IgD-negative memory B cell (primary cell): ENCODE measurements around the gene TAGLN. TPM values are rescaled to one million over a fixed set of nuclear protein-coding genes. Genes with fewer than 3 reads are reported as not detected.

ENCODE experiments used
- H3K27ac Mint-ChIP-seq, 3 donors: one replicate each; pipeline ENCODE4 v1.8.0; 2020 to 2022; ENCODE audit warnings: mild to moderate bottlenecking in 3 of 3, mixed read lengths in 3 of 3, moderate library complexity in 1 of 3
- H3K27me3 Mint-ChIP-seq: one replicate; pipeline ENCODE4 v1.8.0; 2021; ENCODE audit warnings: mixed read lengths
- H3K36me3 Mint-ChIP-seq: one replicate; pipeline ENCODE4 v1.8.0; 2020; ENCODE audit warnings: mild to moderate bottlenecking, mixed read lengths
- H3K4me1 Mint-ChIP-seq, 3 donors: one replicate each; pipeline ENCODE4 v1.8.0; 2020 to 2022; ENCODE audit warnings: mixed read lengths in 3 of 3, mild to moderate bottlenecking in 1 of 3
- H3K4me3 Mint-ChIP-seq, 4 donors: one replicate each; pipeline ENCODE4 v1.8.0; 2020 to 2022; ENCODE audit warnings: mild to moderate bottlenecking in 4 of 4, mixed read lengths in 4 of 4, moderate library complexity in 3 of 4
- H3K9me3 Mint-ChIP-seq, 3 donors: one replicate each; pipeline ENCODE4 v1.8.0; 2020 to 2021; ENCODE audit warnings: mixed read lengths in 3 of 3, mild to moderate bottlenecking in 1 of 3
- polyA plus RNA-seq: library from polyadenylated mRNA; unstranded; fragments of 300-500 nt; fragmentation: Illumina TruSeq; gene quantifications from one replicate; pipeline ENCODE4 v1.2.3, GENCODE V29; 2021

Gene TAGLN
- 1.6 TPM for polyA plus RNA-seq

DNA sequence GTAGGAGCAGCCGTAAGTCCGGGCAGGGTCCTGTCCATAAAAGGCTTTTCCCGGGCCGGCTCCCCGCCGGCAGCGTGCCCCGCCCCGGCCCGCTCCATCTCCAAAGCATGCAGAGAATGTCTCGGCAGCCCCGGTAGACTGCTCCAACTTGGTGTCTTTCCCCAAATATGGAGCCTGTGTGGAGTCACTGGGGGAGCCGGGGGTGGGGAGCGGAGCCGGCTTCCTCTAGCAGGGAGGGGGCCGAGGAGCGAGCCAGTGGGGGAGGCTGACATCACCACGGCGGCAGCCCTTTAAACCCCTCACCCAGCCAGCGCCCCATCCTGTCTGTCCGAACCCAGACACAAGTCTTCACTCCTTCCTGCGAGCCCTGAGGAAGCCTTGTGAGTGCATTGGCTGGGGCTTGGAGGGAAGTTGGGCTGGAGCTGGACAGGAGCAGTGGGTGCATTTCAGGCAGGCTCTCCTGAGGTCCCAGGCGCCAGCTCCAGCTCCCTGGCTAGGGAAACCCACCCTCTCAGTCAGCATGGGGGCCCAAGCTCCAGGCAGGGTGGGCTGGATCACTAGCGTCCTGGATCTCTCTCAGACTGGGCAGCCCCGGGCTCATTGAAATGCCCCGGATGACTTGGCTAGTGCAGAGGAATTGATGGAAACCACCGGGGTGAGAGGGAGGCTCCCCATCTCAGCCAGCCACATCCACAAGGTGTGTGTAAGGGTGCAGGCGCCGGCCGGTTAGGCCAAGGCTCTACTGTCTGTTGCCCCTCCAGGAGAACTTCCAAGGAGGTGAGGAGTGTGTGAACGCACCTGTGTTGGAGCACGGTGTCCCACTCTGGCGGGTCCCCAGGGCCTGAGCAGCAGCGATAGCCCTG is at the start of gene TAGLN:
Gene TAGLN (plus strand): TSS at position 318 of the 863 bp plus-strand sequence. CDS start 3,644 bp downstream, outside the sequence.
- no peak within 1 kb of the TSS for H3K4me3 Mint-ChIP-seq

GRCh38 chr11:117152066-117152465 is 47.1 kb upstream of the TAGLN start:
- peaks cover 16 to 27% (median 27%) of the 10 kb centered on the region in 3 donors for H3K4me1 Mint-ChIP-seq
- no peaks in the 10 kb centered on the region for H3K27me3 Mint-ChIP-seq
- no peaks in the 10 kb centered on the region for H3K9me3 Mint-ChIP-seq
- H3K27ac Mint-ChIP-seq, result peak overlapping the region in 2 of 3 donors; percentile 32 to 81
- H3K4me3 Mint-ChIP-seq, result no peak overlapping the region
- peaks cover 2% of the 10 kb centered on the region for H3K36me3 Mint-ChIP-seq

More for the DNA sequence above, at the start of gene TAGLN:
- Mint-ChIP-seq H3K27ac (peak within 1 kb of the TSS in 2 of 3 donors; percentile 82 to 86), H3K36me3 (peaks cover 5% of the 10 kb centered on the region), H3K4me1 (peaks cover 9 to 15% (median 12%) of the 10 kb centered on the region in 3 donors), H3K9me3 (no peaks in the 10 kb centered on the region), H3K27me3 (no peaks in the 10 kb centered on the region)

- Mint-ChIP-seq H3K27me3 (no peaks in the 10 kb centered on the region), H3K4me3 (no peak overlapping the region), H3K36me3 (peaks cover 2% of the 10 kb centered on the region), H3K9me3 (no peaks in the 10 kb centered on the region), H3K27ac (no peak overlapping the region), H3K4me1 (peaks cover 18 to 26% (median 19%) of the 10 kb centered on the region in 3 donors)
Measured at GRCh38 chr11:117154468-117154867, 44.7 kb upstream of the TAGLN start.

DNA sequence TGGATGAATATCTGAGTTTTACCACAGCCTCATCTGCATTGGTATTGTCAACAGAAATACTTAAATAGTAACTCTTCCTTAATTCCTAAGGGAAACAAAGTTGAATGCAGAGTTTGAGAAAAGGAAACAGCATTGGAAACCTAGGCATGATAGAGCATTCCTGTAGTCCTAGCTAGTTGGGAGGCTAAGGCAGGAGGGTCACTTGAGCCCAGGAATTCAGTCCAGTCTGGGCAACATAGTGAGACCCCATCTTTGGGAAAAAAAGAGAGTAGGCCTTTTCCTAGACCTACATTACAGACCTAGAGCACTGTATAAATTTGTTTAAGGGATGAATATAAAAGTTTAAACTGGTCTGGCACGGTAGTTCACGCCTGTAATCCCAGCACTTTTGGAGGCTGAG is 41.7 kb upstream of the TAGLN start:
- peaks cover 15 to 21% (median 17%) of the 10 kb centered on the region in 3 donors for H3K4me1 Mint-ChIP-seq

DNA sequence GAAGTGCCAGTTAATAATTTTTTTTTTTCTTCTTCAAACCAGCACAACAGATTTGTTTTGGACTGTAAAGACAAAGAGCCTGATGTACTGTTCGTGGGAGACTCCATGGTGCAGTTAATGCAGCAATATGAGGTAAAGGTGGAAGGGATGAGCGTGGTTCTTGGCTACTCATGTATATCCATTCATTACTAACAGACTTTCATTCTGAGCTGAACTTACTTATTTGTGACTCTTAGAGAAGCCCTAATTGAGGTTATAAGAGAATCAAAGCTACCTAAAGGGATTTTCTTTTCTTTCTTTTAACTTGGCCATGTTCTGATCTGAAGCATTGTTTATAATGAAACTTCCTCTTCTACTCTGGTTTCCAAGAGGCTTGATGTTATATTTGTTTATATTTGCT is 39.3 kb upstream of the TAGLN start:
- peaks cover 12 to 21% (median 15%) of the 10 kb centered on the region in 3 donors for H3K4me1 Mint-ChIP-seq
- H3K27me3 Mint-ChIP-seq, result no peaks in the 10 kb centered on the region
- peak overlapping the region in 2 of 3 donors; percentile 53 to 80 for H3K27ac Mint-ChIP-seq
- peak overlapping the region in 1 of 4 donors; percentile 58 for H3K4me3 Mint-ChIP-seq
- H3K36me3 Mint-ChIP-seq, result peaks cover 4% of the 10 kb centered on the region
- H3K9me3 Mint-ChIP-seq, result no peaks in the 10 kb centered on the region

More for the DNA sequence above, 41.7 kb upstream of the TAGLN start:
- Mint-ChIP-seq H3K27me3 (no peaks in the 10 kb centered on the region), H3K4me3 (no peak overlapping the region), H3K36me3 (peaks cover 2% of the 10 kb centered on the region), H3K27ac (no peak overlapping the region), H3K9me3 (no peaks in the 10 kb centered on the region)

DNA sequence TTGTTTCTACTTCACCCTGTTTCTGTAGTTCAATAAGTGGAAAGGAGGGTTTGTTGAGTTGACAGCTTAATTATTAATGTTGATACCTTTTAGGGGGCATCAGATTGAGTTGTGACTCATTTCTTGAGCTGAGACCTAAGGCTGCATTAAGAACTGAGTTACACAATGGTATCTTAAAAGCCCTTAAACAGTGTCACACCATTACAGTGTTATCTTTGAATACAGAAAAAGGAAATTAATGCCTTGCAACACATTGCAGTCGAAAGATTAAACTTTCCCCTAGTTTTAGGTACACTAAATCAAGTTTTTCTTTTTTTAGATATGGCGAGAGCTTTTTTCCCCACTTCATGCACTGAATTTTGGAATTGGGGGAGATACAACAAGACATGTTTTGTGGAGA is 38.3 kb upstream of the TAGLN start:
- Mint-ChIP-seq H3K9me3 (no peaks in the 10 kb centered on the region), H3K27ac (peak overlapping the region in 2 of 3 donors; percentile 27 to 62), H3K4me3 (no peak overlapping the region), H3K36me3 (peaks cover 4% of the 10 kb centered on the region), H3K4me1 (peaks cover 12 to 18% (median 12%) of the 10 kb centered on the region in 3 donors), H3K27me3 (no peaks in the 10 kb centered on the region)

- Mint-ChIP-seq H3K27me3 (no peaks in the 10 kb centered on the region), H3K9me3 (no peaks in the 10 kb centered on the region), H3K4me3 (no peak overlapping the region), H3K27ac (no peak overlapping the region), H3K36me3 (peaks cover 2% of the 10 kb centered on the region), H3K4me1 (no peaks in the 10 kb centered on the region)
Measured at GRCh38 chr11:117166491-117166890, 32.7 kb upstream of the TAGLN start.

DNA sequence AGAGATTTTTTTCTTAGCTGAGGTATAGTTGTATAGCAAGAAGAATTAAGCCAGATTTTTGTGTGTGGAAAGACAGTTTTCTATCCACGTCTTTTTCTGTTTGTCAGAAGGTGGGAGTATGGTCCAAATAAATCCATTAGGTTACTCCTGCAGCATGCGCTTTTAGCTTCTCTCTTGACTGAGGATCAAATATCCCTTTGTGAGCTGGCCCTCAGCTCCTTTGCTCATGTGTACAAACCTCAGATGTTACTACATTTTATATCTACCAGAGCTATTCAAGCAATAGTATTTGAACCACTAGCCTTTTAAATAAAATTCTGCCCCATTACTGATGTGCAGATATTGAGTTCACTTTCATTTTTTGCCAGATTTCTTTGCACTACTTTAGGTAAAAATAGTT is 29.4 kb upstream of the TAGLN start:
- Mint-ChIP-seq H3K4me3 (no peak overlapping the region), H3K36me3 (no peaks in the 10 kb centered on the region), H3K27me3 (no peaks in the 10 kb centered on the region), H3K9me3 (no peaks in the 10 kb centered on the region), H3K27ac (no peak overlapping the region), H3K4me1 (no peaks in the 10 kb centered on the region)

DNA sequence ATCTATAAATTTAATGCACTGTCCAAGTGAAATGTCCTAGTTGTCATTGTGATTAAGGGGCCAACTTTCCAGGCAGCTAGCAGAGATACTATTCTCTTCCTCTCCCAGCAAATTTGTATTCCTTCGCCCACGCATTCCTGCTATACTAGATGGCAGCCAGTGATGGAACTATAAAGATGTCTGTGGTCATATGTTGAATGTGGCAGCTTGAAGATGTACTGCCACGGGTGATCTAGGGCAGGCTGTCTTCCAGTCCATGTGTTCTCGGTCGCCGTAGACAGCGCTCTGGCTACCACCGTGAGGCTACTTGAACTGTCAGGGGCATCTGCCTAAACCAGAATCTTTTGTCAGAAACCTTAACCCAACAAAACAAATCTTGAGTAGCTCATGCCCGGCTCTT is 29.0 kb upstream of the TAGLN start:
- H3K4me1 Mint-ChIP-seq, result no peaks in the 10 kb centered on the region
- H3K27ac Mint-ChIP-seq, result no peak overlapping the region
- no peak overlapping the region for H3K4me3 Mint-ChIP-seq
- H3K27me3 Mint-ChIP-seq, result no peaks in the 10 kb centered on the region
- no peaks in the 10 kb centered on the region for H3K36me3 Mint-ChIP-seq
- no peaks in the 10 kb centered on the region for H3K9me3 Mint-ChIP-seq

DNA sequence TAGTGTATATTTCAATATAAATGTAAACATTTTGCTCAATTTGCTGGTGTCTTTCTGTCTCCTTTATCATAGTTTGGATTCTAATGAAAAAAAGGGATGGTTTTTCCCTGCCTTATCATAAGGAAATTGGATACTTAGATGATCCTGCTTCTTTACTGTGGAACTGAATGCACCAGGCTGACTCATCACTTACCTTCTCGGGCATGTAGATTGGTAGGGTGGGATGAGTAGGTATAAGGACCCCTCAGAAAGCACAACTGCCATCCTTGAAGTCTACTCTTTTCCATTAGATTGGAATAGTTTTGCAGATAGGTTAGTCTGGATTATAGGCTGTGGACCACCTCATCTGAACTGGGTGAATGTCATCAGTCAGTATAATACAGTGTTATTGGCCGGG is 28.2 kb upstream of the TAGLN start:
- no peaks in the 10 kb centered on the region for H3K36me3 Mint-ChIP-seq
- no peaks in the 10 kb centered on the region for H3K27me3 Mint-ChIP-seq
- no peaks in the 10 kb centered on the region for H3K9me3 Mint-ChIP-seq
- no peaks in the 10 kb centered on the region for H3K4me1 Mint-ChIP-seq
- H3K27ac Mint-ChIP-seq, result no peak overlapping the region
- H3K4me3 Mint-ChIP-seq, result no peak overlapping the region

- Mint-ChIP-seq H3K27me3 (no peaks in the 10 kb centered on the region), H3K4me3 (no peak overlapping the region), H3K36me3 (no peaks in the 10 kb centered on the region), H3K27ac (peak overlapping the region; percentile 16 to 76 (median 39)), H3K9me3 (no peaks in the 10 kb centered on the region), H3K4me1 (no peaks in the 10 kb centered on the region)
Measured at GRCh38 chr11:117171404-117172061, 27.6 kb upstream of the TAGLN start.

DNA sequence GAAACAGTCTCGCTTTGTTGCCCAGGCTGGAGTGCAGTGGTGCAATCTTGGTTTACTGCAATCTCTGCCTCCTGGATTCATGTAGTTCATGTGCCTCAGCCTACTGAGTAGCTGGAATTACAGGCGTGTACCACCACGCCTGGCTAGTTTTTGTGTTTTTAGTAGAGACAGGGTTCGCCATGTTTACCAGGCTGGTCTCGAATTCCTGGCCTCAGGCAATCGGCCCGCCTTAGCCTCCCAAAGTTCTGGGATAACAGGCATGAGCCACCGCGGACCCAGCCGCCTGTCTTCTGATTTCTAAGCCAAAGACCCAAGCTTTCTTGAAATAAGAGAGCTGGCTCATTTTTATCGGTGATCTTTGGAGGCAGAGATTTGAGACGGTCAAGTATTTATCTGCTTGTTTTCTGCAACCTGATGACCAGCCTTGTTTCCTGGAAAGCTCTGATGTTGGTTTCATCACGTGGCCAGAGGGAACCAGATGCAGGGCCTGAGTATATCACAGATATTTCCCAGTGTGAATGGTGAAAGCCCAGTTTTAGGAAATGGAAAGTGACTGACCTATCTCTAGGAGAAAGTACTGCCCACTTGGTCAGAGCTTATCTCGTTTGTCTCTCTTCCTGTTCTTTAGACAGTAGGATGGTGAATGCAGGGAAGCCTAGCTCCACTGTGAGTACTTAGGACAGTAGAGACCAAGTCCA is 26.3 kb upstream of the TAGLN start:
- no peaks in the 10 kb centered on the region for H3K36me3 Mint-ChIP-seq
- H3K27me3 Mint-ChIP-seq, result no peaks in the 10 kb centered on the region
- H3K4me1 Mint-ChIP-seq, result peaks cover 0 to 3% (median 1%) of the 10 kb centered on the region in 3 donors
- no peaks in the 10 kb centered on the region for H3K9me3 Mint-ChIP-seq
- peak overlapping the region in 2 of 3 donors; percentile 43 to 84 for H3K27ac Mint-ChIP-seq
- peak overlapping the region in 1 of 4 donors; percentile 20 for H3K4me3 Mint-ChIP-seq

DNA sequence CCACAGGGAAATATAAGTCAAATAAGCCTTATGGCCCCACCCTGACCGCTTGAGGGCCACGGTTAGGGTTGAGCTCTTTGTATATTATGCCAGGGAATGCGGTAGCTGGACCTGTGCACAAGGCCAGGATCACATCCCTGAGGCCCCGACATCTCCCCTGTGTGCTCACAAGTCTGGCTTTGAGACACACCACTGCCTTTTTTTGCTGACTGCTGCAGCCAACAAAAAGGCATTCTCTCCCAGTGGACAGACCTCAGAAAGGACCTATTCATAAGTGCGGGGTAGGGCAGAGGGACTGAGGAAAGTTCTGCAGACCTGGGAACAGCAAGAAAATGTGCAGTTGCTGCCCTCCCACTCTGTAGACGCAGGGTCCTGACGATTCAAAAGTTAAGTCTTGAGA is 24.1 kb upstream of the TAGLN start:
- Mint-ChIP-seq H3K36me3 (no peaks in the 10 kb centered on the region), H3K4me3 (no peak overlapping the region), H3K27ac (peak overlapping the region in 2 of 3 donors; percentile 28 to 50), H3K27me3 (no peaks in the 10 kb centered on the region), H3K9me3 (no peaks in the 10 kb centered on the region), H3K4me1 (peaks cover 13 to 17% (median 13%) of the 10 kb centered on the region in 3 donors)

DNA sequence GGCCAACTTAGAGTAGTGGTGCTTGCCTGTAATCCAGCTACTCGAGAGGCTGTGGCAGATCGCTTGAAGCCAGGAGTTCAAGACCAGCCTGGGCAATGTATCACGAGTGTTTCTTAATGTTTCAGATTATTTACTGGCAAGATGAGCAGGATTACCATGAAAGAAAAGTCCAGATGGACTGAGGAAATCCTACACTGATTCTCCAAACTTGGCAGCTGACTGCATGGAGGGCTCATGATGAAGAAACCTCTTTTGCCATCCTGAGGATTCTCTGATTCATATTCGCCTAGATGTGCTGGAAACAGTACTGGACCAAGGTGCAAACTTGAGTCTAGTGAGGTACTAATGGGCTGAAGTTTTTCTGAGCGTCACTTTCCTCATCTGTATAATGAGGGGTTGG is 23.4 kb upstream of the TAGLN start:
- no peaks in the 10 kb centered on the region for H3K27me3 Mint-ChIP-seq
- H3K4me1 Mint-ChIP-seq, result peaks cover 18 to 20% (median 19%) of the 10 kb centered on the region in 3 donors
- H3K9me3 Mint-ChIP-seq, result no peaks in the 10 kb centered on the region
- peak overlapping the region in 1 of 4 donors; percentile 57 for H3K4me3 Mint-ChIP-seq
- no peaks in the 10 kb centered on the region for H3K36me3 Mint-ChIP-seq
- peak overlapping the region in 1 of 3 donors; percentile 70 for H3K27ac Mint-ChIP-seq

GRCh38 chr11:117176186-117176585 is 23.0 kb upstream of the TAGLN start:
- H3K27ac Mint-ChIP-seq, result peak overlapping the region in 1 of 3 donors; percentile 70

More at GRCh38 chr11:117176186-117176585, 23.0 kb upstream of the TAGLN start:
- no peaks in the 10 kb centered on the region for H3K36me3 Mint-ChIP-seq
- no peaks in the 10 kb centered on the region for H3K9me3 Mint-ChIP-seq
- no peaks in the 10 kb centered on the region for H3K27me3 Mint-ChIP-seq
- H3K4me3 Mint-ChIP-seq, result peak overlapping the region in 2 of 4 donors; percentile 32 to 57
- peaks cover 22 to 24% (median 23%) of the 10 kb centered on the region in 3 donors for H3K4me1 Mint-ChIP-seq
